SK-N-SH (cell line): ENCODE results near the gene RNASEH1. TPM values are rescaled to one million over a fixed set of nuclear protein-coding genes. Genes with fewer than 3 reads are reported as not detected.

Source experiments
- CTCF ChIA-PET: fragments of 300-600, 350-600 bp; formaldehyde crosslinking; extraction: SDS; loops from one replicate; lab custom pipeline; 2021; lab: Yijun Ruan, JAX
- POLR2A ChIA-PET: fragments of 350-600 bp; sonication (Branson Sonifier 250); formaldehyde crosslinking; extraction: SDS; loops from one replicate; lab custom pipeline; 2020; ENCODE audit warnings: antibody characterized with exemption, inconsistent platforms; lab: Yijun Ruan, JAX
- DNase-seq: peaks from one replicate; pipeline ENCODE4 v3.0.0; 2012
- H2AFZ ChIP-seq: fragments of 200-600 bp; sonication (generic); 2 replicates; pipeline ENCODE4 v1.8.1; 2016; ENCODE audit warnings: antibody characterized with exemption, mild to moderate bottlenecking, low read depth
- H3F3A ChIP-seq: fragments of 200-600 bp; sonication (generic); replicated peaks from 2 replicates; pipeline ENCODE3; 2016; ENCODE audit warnings: antibody characterized with exemption, mild to moderate bottlenecking; ENCODE audit not compliant: insufficient read depth
- H3K27ac ChIP-seq, 2 experiments: fragments of 200-500 bp in 1 of 2; fragments of 200-600 bp in 1 of 2; sonication (Bioruptor generic) in 1 of 2; sonication (generic), shearing (Covaris generic) in 1 of 2; 2 replicates each; pipeline versions ENCODE4 v1.5.1 to v1.6.1; 2014 to 2016; ENCODE audit warnings: low read depth in 2 of 2, inconsistent platforms in 1 of 2, low read length in 1 of 2, mild to moderate bottlenecking in 1 of 2, mixed read lengths in 1 of 2
- H3K27me3 ChIP-seq: fragments of 200-600 bp; sonication (generic), shearing (Covaris generic); 2 replicates; pipeline ENCODE4 v1.6.1; 2016; ENCODE audit warnings: mixed run types; ENCODE audit not compliant: insufficient read depth
- H3K36me3 ChIP-seq, 2 experiments: fragments of 200-500 bp in 1 of 2; fragments of 200-600 bp in 1 of 2; sonication (Bioruptor generic) in 1 of 2; sonication (generic) in 1 of 2; replicated peaks in 1 of 2; 2 replicates each; pipeline versions ENCODE3 to v1.5.1; 2014 to 2016; ENCODE audit warnings: low read length in 1 of 2, mild to moderate bottlenecking in 1 of 2; ENCODE audit not compliant: insufficient read depth in 2 of 2, control insufficient read depth in 1 of 2
- H3K4me1 ChIP-seq, 2 experiments: fragments of 200-500 bp in 1 of 2; fragments of 200-600 bp in 1 of 2; sonication (Bioruptor generic) in 1 of 2; sonication (generic), shearing (Covaris generic) in 1 of 2; 2 replicates each; pipeline versions ENCODE4 v1.5.1 to v1.6.1; 2014 to 2016; ENCODE audit warnings: low read depth in 1 of 2, low read length in 1 of 2, mixed run types in 1 of 2; ENCODE audit not compliant: insufficient read depth in 2 of 2, control insufficient read depth in 1 of 2
- H3K4me2 ChIP-seq: fragments of 200-600 bp; sonication (generic), shearing (Covaris generic); 2 replicates; pipeline ENCODE4 v1.6.1; 2017; ENCODE audit warnings: mixed run types
- H3K4me3 ChIP-seq, 2 experiments: fragments of 200-500 bp in 1 of 2; fragments of 200-600 bp in 1 of 2; sonication (Bioruptor generic) in 1 of 2; sonication (generic), shearing (Covaris generic) in 1 of 2; 2 replicates each; pipeline versions ENCODE4 v1.5.1 to v1.8.1; 2014 to 2016; ENCODE audit warnings: low read depth in 2 of 2, inconsistent platforms in 1 of 2, low read length in 1 of 2, mild to moderate bottlenecking in 1 of 2, mixed read lengths in 1 of 2, moderate library complexity in 1 of 2
- H3K79me2 ChIP-seq: fragments of 200-600 bp; sonication (generic); 2 replicates; pipeline ENCODE4 v1.8.1; 2017; ENCODE audit warnings: mild to moderate bottlenecking; ENCODE audit not compliant: insufficient read depth
- H3K9ac ChIP-seq: fragments of 200-600 bp; sonication (generic); 2 replicates; pipeline ENCODE4 v1.6.1; 2017; ENCODE audit warnings: mixed run types
- H3K9me2 ChIP-seq: fragments of 200-600 bp; sonication (generic); 2 replicates; pipeline ENCODE4 v1.6.1; 2017; ENCODE audit warnings: mixed run types
- H3K9me3 ChIP-seq: fragments of 200-600 bp; sonication (generic); 2 replicates; pipeline ENCODE4 v1.6.1; 2017; ENCODE audit warnings: mixed run types, mild to moderate bottlenecking, moderate library complexity
- H4K20me1 ChIP-seq: fragments of 200-600 bp; sonication (generic); 2 replicates; pipeline ENCODE4 v1.6.1; 2017; ENCODE audit warnings: mild to moderate bottlenecking, mixed run types; ENCODE audit not compliant: insufficient read depth
- CHD2 ChIP-seq: fragments of 150-350 bp; IDR thresholded peaks from 2 replicates; pipeline ENCODE4 v1.6.1; 2018; ENCODE audit warnings: low read length; ENCODE audit not compliant: partially characterized antibody
- ELF1 ChIP-seq: IDR thresholded peaks from 2 replicates; pipeline ENCODE4 v1.4.0; 2012
- EP300 ChIP-seq, 2 experiments: IDR thresholded peaks; 2 replicates each; pipeline versions ENCODE4 v1.4.0 to v1.6.1; 2012; ENCODE audit warnings: borderline replicate concordance in 1 of 2, low read depth in 1 of 2, low read length in 1 of 2
- FOSL2 ChIP-seq: IDR thresholded peaks from 2 replicates; pipeline ENCODE4 v1.4.0; 2012; ENCODE audit warnings: low read depth, mild to moderate bottlenecking, moderate library complexity, borderline replicate concordance
- FOXJ3 ChIP-seq: sonication (generic); formaldehyde crosslinking; IDR thresholded peaks from 2 replicates; pipeline ENCODE4 v1.5.1; 2020; ENCODE audit warnings: mild to moderate bottlenecking, missing genetic modification reagents
- FOXM1 ChIP-seq: IDR thresholded peaks from 2 replicates; pipeline ENCODE4 v1.4.0; 2012; ENCODE audit warnings: low read depth, mild to moderate bottlenecking
- GATA2 ChIP-seq: sonication (generic); formaldehyde crosslinking; IDR thresholded peaks from 2 replicates; pipeline ENCODE4 v1.5.0; 2020; ENCODE audit warnings: mild to moderate bottlenecking, missing genetic modification reagents
- IRF3 ChIP-seq: fragments of 150-350 bp; IDR thresholded peaks from 2 replicates; pipeline ENCODE4 v1.6.1; 2016; ENCODE audit warnings: mild to moderate bottlenecking, low read depth, low read length
- MXI1 ChIP-seq: IDR thresholded peaks from 2 replicates; pipeline ENCODE4 v1.6.1; 2012; ENCODE audit warnings: mild to moderate bottlenecking, low read depth, low read length, improper control_type of control experiment
- NFIC ChIP-seq: IDR thresholded peaks from 2 replicates; pipeline ENCODE4 v1.4.0; 2012; ENCODE audit warnings: borderline replicate concordance
- NRF1 ChIP-seq: IDR thresholded peaks from 2 replicates; pipeline ENCODE4 v1.6.1; 2012; ENCODE audit warnings: low read depth, mild to moderate bottlenecking, low read length
- RCOR1 ChIP-seq: fragments of 150-350 bp; IDR thresholded peaks from 2 replicates; pipeline ENCODE4 v1.6.1; 2017; ENCODE audit warnings: antibody characterized with exemption, low read length
- RXRA ChIP-seq: IDR thresholded peaks from 2 replicates; pipeline ENCODE4 v1.4.0; 2012; ENCODE audit warnings: low read depth, mild to moderate bottlenecking, borderline replicate concordance
- SIN3A ChIP-seq: IDR thresholded peaks from 2 replicates; pipeline ENCODE4 v1.6.1; 2012; ENCODE audit warnings: low read depth, mild to moderate bottlenecking, low read length, moderate library complexity, borderline replicate concordance
- SMC3 ChIP-seq: IDR thresholded peaks from 2 replicates; pipeline ENCODE4 v1.6.1; 2012; ENCODE audit warnings: low read depth, low read length, improper control_type of control experiment
- TCF12 ChIP-seq: IDR thresholded peaks from 2 replicates; pipeline ENCODE4 v1.4.0; 2012
- TEAD4 ChIP-seq: IDR thresholded peaks from 2 replicates; pipeline ENCODE4 v1.4.0; 2012; ENCODE audit warnings: mild to moderate bottlenecking, borderline replicate concordance; ENCODE audit not compliant: insufficient read depth
- USF1 ChIP-seq: IDR thresholded peaks from 2 replicates; pipeline ENCODE4 v1.4.0; 2012; ENCODE audit warnings: low read depth, borderline replicate concordance
- USF2 ChIP-seq: fragments of 150-350 bp; IDR thresholded peaks from 2 replicates; pipeline ENCODE4 v1.6.1; 2017; ENCODE audit warnings: antibody characterized with exemption, low read length, low read depth, borderline replicate concordance
- YY1 ChIP-seq: IDR thresholded peaks from 2 replicates; pipeline ENCODE4 v1.4.0; 2012; ENCODE audit warnings: low read depth, mild to moderate bottlenecking
- WGBS: methylation state at CpG from one replicate; pipeline ENCODE4 v1.1.6; 2017; ENCODE audit warnings: low lambda C conversion rate; 5-methylcytosine and 5-hydroxymethylcytosine counted together
- polyA plus RNA-seq, 3 experiments: library from polyadenylated mRNA; depleted of rRNA; stranded (reverse); fragments of >200 nt; gene quantifications; 2 replicates each; pipeline ENCODE4 v1.2.3, GENCODE V29; 2012

Gene RNASEH1
- polyA plus RNA-seq, 1 of the 3 experiments (the other 2 are of a cell fraction): 34.4 TPM

GRCh38 chr2:3584076-3584475 is 25.9 kb upstream of the RNASEH1 start:
- H3K9me2 ChIP-seq: no peaks in the 10 kb centered on the region
- peaks cover 52% of the 10 kb centered on the region for H3K79me2 ChIP-seq
- H3K9me3 ChIP-seq: no peaks in the 10 kb centered on the region
- H2AFZ ChIP-seq: no peak overlapping the region
- no peak overlapping the region for H3K9ac ChIP-seq
- peaks cover 48% of the 10 kb centered on the region for H3F3A ChIP-seq
- CTCF ChIA-PET: interaction anchor here (0.5 to 5.0 kb wide), 9 partner anchors 8 to 1707 kb away, joined by 3 to 43 read pairs (median 6); partner anchors contain the start of genes COLEC11 and RPS7
- TF ChIP-seq ELF1 (no peak), RCOR1 (peak; percentile 98), MXI1 (peak; percentile 86), TEAD4 (0 out of 2 replicates have a peak, but pooled peaks have one; percentile 40), EP300 (IDR thresholded peaks at IDR 0.05; ENCODE audit: borderline replicate concordance in 1 of 2, low read depth in 1 of 2, low read length in 1 of 2) (peak in 1 of 2 experiments; percentile 96; a peak in 2 of 4 replicates), FOXM1 (no peak), FOSL2 (no peak), SIN3A (0 out of 2 replicates have a peak, but pooled peaks have one; percentile 42), IRF3 (no peak), FOXJ3 (CRISPR knock-in tag) (0 out of 2 replicates have a peak, but pooled peaks have one; percentile 64), USF2 (no peak), GATA2 (CRISPR knock-in tag) (peak; percentile 97), RXRA (no peak), YY1 (no peak), CHD2 (peak; percentile 72), NRF1 (no peak), USF1 (no peak), TCF12 (0 out of 2 replicates have a peak, but pooled peaks have one; percentile 38), NFIC (no peak), SMC3 (0 out of 2 replicates have a peak, but pooled peaks have one; percentile 5)
- no peak overlapping the region for H3K4me3 ChIP-seq
- no peaks in the 10 kb centered on the region for H3K27me3 ChIP-seq
- H3K4me2 ChIP-seq: no peak overlapping the region
- H3K27ac ChIP-seq: peak overlapping the region; percentile 71 to 97
- peaks cover 34% of the 10 kb centered on the region for H4K20me1 ChIP-seq
- POLR2A ChIA-PET: interaction anchor here (1.0 to 4.3 kb wide), 9 partner anchors 8 to 457 kb away, joined by 3 to 52 read pairs (median 8); partner anchors contain the start of genes ADI1, COLEC11 and RNASEH1
- peaks cover 57 to 63% of the 10 kb centered on the region in 2 experiments for H3K36me3 ChIP-seq
- WGBS: 49% methylated on average over 6 of the region's 6 CpGs
- H3K4me1 ChIP-seq: peaks cover 16 to 73% of the 10 kb centered on the region in 2 experiments
- peak; percentile 72 for DNase-seq
